Measurements from ENCODE around the gene PIP5K1B.

DNA sequence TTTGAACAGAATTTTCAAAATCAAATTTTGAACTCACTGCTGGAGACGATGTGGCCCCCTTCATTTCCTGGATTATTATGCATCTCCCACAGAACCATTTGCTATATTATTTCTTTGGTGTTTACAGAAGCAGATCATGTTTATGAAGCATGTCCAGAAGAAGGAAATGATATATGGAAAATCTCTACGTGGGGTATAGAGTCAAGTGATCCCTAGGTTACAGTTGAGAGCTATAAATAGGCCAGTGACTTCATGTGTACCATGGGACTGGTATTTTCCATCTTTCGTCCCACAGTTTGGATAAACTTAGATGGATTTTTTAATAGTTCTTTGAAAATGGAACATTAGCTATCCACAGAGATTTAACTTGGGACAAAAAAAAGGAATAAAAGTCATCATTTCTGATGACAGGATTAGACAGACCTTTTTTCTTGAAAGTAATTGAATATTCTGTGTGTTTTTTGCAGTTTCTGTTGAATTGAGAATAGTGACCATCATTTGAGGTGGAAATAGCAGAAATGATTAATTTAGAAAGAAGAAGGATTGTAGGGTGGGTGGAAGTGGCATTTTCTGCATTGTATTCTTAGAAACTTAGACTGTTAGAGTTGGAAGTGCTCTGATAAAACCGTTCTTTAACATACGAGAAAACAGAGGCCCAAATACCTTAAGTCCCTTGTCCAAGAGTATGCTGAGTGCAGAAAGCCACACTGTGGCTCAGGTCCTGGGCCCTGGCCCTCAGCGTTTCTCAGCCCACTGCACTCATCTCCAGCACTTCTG lies 136.4 kb downstream of the PIP5K1B start:
- TF ChIP-seq, protein P1, sequence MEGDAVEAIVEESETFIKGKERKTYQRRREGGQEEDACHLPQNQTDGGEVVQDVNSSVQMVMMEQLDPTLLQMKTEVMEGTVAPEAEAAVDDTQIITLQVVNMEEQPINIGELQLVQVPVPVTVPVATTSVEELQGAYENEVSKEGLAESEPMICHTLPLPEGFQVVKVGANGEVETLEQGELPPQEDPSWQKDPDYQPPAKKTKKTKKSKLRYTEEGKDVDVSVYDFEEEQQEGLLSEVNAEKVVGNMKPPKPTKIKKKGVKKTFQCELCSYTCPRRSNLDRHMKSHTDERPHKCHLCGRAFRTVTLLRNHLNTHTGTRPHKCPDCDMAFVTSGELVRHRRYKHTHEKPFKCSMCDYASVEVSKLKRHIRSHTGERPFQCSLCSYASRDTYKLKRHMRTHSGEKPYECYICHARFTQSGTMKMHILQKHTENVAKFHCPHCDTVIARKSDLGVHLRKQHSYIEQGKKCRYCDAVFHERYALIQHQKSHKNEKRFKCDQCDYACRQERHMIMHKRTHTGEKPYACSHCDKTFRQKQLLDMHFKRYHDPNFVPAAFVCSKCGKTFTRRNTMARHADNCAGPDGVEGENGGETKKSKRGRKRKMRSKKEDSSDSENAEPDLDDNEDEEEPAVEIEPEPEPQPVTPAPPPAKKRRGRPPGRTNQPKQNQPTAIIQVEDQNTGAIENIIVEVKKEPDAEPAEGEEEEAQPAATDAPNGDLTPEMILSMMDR (IDR thresholded peaks at IDR 0.05 in 4 of 5, conservative IDR thresholded peaks at IDR 0.05 in 1 of 5) = no peak
- no peak for TF ChIP-seq POLR2A (IDR thresholded peaks at IDR 0.05)
